ENCODE measurements around the gene LAT.
"Not testable (repeated sequence)": the region's sequence is repeated elsewhere in the genome, so short reads cannot be mapped to it uniquely, and the experiment has no call there.

LAT gene

DNA sequence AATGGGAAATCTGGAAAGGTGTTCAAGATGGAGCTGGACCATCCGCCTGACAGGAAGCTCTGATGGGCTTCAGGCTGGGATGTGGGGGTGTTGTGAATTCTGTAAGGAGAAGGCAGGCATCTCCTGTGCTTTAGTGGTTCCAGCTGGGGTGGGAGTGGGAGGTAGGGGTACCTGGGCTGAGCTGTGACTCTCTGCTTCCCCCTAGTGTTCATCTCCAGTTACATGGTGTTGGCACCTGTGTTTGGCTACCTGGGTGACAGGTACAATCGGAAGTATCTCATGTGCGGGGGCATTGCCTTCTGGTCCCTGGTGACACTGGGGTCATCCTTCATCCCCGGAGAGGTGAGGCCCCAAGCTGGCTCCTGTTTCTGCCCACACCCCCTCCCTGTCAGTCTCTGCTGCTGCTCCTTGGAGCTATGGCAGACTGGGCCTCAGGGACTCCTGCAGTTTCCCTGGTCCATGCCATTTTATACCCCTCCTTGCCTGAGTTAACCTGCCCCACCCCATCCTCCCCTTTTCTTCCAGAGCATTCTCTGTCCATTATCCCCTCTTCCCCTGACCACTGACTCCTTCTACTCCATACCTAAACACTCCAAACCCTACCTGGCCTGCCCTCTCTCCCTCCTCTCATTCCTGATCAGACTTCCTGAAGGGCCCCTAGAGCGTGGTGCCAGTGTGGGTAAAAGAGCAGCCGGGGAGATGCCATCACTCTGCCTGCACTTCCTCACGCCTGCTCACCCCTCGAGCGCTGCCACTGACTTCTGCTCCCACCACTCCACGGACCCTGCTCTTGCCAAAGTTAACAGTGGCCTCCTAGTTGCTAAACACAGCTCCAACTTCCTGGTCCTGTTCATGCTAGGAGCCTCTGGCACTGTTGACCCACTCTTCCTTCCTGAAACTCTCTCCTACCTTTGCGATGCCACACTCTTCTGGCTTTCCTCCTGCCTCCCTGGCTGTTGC lies 6.9 kb upstream of the LAT start:
- DNase-seq (ENCODE audit: low read depth in 2 of 2): no peak

DNA sequence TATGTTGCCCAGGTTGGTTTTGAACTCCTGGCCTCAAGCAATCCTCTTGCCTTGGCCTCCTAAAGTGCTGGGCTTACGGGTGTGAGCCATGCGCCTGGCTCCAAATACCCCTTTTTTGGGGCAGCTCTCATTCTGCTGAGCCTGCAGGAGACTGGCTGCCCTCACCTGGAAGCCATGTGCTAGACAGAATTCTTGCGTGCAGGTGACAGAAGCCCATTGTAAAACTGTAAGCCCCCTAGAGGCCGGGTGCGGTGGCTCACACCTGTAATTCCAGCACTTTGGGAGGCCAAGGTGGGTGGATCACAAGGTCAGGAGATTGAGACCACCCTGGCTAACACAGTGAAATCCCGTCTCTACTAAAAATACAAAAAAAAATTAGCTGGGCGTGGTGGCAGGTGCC lies 4.5 kb upstream of the LAT start:
- not testable (repeated sequence) for DNase-seq (ENCODE audit: low read depth in 2 of 2)

DNA sequence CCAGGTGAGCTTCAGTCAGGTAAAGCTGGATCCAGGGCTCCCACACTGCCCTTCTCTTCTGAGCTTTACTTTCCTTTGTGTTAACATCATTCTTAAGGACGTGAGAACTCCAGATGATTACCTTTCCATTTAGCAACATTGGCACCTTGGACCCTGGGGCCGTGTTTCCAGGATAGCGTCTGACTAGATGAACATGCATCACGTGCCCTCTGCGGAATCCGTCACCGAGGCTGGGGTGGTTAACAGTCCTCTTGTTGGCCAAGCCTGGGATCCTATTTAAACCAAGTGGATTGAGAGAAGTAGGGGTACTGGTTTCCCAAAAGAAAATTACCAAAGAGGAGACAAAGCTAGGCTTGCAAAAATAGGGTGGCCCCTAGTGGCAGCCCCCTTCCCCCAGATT lies 3.9 kb upstream of the LAT start:
- DNase-seq (ENCODE audit: low read depth in 2 of 2): no peak

DNA sequence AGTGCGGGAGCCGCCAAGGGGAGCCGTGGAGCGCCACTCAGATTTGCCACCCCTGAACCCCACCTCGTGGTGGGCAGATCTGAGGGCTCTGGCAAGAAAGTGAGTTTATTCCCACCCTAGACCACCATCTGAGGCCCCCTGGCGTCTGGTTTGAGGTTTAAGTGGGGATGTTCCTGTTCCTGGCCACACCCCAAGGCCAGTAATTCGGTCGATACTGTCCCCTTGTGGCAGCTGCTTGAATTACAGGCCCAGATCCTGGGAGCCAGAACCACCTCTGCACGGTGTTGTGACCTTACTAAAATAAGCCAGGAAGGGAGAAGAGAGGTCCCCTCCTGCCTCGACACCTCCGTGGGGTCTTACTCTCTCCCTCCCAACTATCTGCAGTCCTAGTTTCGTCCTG lies 3.3 kb upstream of the LAT start:
- no peak for DNase-seq (ENCODE audit: low read depth in 2 of 2)

- no peak for DNase-seq (ENCODE audit: low read depth in 2 of 2)
Measured at GRCh38 chr16:28982418-28982817, 2.4 kb upstream of the LAT start.

GRCh38 chr16:28982949-28983348 lies 1.9 kb upstream of the LAT start:
- DNase-seq (ENCODE audit: low read depth in 2 of 2): no peak

- DNase-seq (ENCODE audit: low read depth in 2 of 2): no peak
Measured at GRCh38 chr16:28983644-28984043, 1.2 kb upstream of the LAT start.

DNA sequence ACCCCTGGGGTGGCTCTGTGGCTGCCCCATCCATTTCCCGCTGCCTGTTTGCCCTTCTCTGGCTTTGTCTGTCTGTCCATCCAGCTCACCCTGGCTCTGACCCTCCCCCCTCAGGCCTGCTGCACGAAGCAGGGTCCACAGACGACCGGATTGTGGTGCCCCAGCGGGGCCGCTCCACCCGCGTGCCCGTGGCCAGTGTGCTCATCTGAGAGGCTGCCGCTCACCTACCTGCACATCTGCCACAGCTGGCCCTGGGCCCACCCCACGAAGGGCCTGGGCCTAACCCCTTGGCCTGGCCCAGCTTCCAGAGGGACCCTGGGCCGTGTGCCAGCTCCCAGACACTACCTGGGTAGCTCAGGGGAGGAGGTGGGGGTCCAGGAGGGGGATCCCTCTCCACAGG lies 761 bp upstream of the LAT start:
- DNase-seq (ENCODE audit: low read depth in 2 of 2): no peak

GRCh38 chr16:28985211-28986041 lies 574 bp downstream of the LAT start:
- DNase-seq (ENCODE audit: low read depth in 2 of 2): no peak

DNA sequence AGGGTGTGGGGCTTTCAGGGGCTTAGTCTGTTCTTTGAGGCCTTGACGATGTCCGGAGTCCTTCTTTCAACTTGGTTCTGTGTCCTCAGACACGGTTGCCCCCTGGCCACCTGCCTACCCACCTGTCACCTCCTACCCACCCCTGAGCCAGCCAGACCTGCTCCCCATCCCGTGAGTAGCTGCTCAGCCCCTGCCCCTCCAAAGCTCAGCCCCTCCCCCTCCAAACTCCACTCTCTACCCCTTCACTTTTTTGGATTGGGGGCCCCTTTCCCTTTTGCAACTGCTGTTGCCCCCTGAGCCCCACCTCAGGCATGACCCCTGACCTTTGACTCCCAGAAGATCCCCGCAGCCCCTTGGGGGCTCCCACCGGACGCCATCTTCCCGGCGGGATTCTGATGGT lies 1.2 kb downstream of the LAT start:
- DNase-seq (ENCODE audit: low read depth in 2 of 2): no peak

- no peak for DNase-seq (ENCODE audit: low read depth in 2 of 2)
Measured at GRCh38 chr16:28986492-28986891, 1.6 kb downstream of the LAT start.

- DNase-seq (ENCODE audit: low read depth in 2 of 2): no peak
Measured at GRCh38 chr16:28987170-28987853, 2.5 kb downstream of the LAT start.

DNA sequence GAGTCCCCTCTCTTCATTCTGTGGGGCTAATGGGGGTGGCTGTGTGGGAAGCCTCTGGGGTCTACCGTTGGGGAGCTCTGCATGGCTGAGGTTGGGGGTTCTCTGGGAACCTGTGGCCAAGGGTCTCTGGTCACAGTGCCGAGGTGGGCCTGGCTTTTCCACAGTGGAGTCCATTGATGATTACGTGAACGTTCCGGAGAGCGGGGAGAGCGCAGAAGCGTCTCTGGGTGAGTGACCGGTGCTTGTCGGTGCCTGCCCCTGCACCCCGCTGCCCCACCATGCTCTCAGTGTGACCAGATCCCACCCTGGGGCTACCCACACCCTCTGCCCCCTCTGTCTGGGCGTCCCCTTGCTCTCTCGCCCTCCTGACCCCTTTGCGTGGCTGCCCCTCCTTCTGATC lies 4.5 kb downstream of the LAT start:
- no peak for DNase-seq (ENCODE audit: low read depth in 2 of 2)

DNA sequence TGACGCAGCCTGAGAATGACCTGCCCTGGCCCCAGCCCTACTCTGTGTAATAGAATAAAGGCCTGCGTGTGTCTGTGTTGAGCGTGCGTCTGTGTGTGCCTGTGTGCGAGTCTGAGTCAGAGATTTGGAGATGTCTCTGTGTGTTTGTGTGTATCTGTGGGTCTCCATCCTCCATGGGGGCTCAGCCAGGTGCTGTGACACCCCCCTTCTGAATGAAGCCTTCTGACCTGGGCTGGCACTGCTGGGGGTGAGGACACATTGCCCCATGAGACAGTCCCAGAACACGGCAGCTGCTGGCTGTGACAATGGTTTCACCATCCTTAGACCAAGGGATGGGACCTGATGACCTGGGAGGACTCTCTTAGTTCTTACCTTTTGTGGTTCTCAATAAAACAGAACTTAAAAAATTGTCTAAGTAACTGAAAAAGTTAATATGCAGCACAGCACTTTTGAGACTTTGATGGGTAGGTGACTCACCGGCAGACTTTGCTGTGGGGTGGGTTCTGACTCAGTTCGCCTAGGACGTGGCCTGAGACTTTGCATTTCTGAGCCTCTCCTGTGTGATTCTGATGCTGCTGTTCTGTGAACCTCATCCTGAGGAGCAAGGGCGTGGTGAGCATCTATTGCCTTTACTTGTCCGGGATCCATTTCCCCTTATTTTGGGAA lies 5.7 kb downstream of the LAT start:
- peak in 1 of 2 donors; percentile 57 for DNase-seq (ENCODE audit: low read depth in 2 of 2)

DNA sequence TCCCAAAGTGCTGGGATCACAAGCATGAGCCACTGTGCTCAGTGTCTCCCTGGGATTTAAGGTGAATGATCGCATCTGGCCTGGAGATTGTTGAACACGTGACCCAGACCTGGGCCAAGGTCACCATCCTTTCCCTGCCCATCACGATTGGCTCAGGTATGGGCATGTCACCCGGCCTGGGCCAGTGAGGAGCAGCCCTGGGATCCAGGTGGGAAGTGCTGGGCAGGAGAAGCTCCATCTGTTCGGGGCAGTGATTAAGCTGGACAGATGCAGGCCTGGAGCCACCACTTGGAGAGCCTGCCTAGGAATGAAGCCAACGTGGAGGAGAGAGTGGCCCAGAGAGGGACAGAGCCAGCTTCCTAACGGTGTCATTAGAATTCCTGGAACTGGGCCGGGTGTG lies 6.8 kb downstream of the LAT start:
- DNase-seq (ENCODE audit: low read depth in 2 of 2): no peak

GRCh38 chr16:28992496-28992895 lies 7.6 kb downstream of the LAT start:
- no peak for DNase-seq (ENCODE audit: low read depth in 2 of 2)

GRCh38 chr16:28998837-28999236 lies 14.0 kb downstream of the LAT start:
- DNase-seq (ENCODE audit: low read depth in 2 of 2): no peak

- no peak for DNase-seq (ENCODE audit: low read depth in 2 of 2)
Measured at GRCh38 chr16:28999577-28999976, 14.7 kb downstream of the LAT start.

DNA sequence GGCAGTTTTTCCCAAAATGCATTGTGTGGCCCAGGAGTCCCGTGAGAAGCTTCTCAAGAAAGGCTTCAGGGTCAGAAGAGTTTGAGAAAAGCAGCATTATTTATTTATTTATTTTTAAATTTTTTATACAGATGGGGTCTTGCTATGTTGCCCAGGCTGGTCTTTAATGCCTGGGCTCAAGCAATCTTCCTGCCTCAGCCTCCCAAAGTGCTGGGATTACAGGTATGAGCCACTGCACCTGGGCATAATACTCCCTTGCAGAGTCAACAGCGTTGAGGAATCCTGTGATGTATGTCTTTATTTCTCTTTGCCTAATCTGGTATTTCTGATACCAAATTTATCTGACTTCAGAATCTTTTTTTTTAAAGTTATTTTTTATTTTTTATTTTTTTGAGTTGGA lies 15.2 kb downstream of the LAT start:
- DNase-seq (ENCODE audit: low read depth in 2 of 2): no peak

GRCh38 chr16:29004496-29005139 lies 19.8 kb downstream of the LAT start:
- not testable (repeated sequence) for DNase-seq (ENCODE audit: low read depth in 2 of 2)

Measured in stimulated activated CD8-positive, alpha-beta memory T cell treated with anti-CD3 and anti-CD28 coated beads, Interleukin-15, amount 100 ng/mL, for 4 hours (primary cell).